Measurements from ENCODE around the gene DHRS12. TPM values are rescaled to one million over a fixed set of nuclear protein-coding genes. Genes with fewer than 3 reads are reported as not detected.

DHRS12 gene
- total RNA-seq, 1 experiment from 2014 or later: 8.8 TPM

- no peaks in the 10 kb centered on the region for H3K79me1 ChIP-seq (ENCODE audit: insufficient read depth, low read depth, low read length, poor library complexity, severe bottlenecking)
- H2AFZ ChIP-seq (ENCODE audit: low read length): no peak overlapping the region
- no peak overlapping the region for H4K91ac ChIP-seq (ENCODE audit: insufficient read length, low read depth, low read length)
- no peaks in the 10 kb centered on the region for H3K36me3 Mint-ChIP-seq (ENCODE audit: insufficient read depth in 1 of 3, low read depth in 3 of 3)
- H2BK20ac ChIP-seq (ENCODE audit: low read depth, low read length, poor library complexity, severe bottlenecking): no peak overlapping the region
- TF ChIP-seq, protein P1, sequence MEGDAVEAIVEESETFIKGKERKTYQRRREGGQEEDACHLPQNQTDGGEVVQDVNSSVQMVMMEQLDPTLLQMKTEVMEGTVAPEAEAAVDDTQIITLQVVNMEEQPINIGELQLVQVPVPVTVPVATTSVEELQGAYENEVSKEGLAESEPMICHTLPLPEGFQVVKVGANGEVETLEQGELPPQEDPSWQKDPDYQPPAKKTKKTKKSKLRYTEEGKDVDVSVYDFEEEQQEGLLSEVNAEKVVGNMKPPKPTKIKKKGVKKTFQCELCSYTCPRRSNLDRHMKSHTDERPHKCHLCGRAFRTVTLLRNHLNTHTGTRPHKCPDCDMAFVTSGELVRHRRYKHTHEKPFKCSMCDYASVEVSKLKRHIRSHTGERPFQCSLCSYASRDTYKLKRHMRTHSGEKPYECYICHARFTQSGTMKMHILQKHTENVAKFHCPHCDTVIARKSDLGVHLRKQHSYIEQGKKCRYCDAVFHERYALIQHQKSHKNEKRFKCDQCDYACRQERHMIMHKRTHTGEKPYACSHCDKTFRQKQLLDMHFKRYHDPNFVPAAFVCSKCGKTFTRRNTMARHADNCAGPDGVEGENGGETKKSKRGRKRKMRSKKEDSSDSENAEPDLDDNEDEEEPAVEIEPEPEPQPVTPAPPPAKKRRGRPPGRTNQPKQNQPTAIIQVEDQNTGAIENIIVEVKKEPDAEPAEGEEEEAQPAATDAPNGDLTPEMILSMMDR (conservative IDR thresholded peaks at IDR 0.05): no peak
- peaks cover 8 to 12% of the 10 kb centered on the region in 2 experiments for H3K4me1 Mint-ChIP-seq
- DNase-seq: peak; percentile 21
- H3K27ac Mint-ChIP-seq: no peak overlapping the region; a peak in 1 of 7 replicates
- H3K27ac ChIP-seq (ENCODE audit: insufficient read length, low read depth, low read length): no peak overlapping the region
- H2BK12ac ChIP-seq (ENCODE audit: insufficient read length, low read depth, low read length): no peak overlapping the region
- no peaks in the 10 kb centered on the region for H4K20me1 ChIP-seq (ENCODE audit: control insufficient read depth, insufficient read depth, insufficient read length)
- H3K9ac ChIP-seq (ENCODE audit: extremely low read depth, insufficient read length, low read length): no peak overlapping the region
- no peak overlapping the region for H2BK5ac ChIP-seq (ENCODE audit: insufficient read length, low read length)
- no peak overlapping the region for H3K56ac ChIP-seq (ENCODE audit: insufficient read length, low read depth, low read length)
- no peak overlapping the region for H3K4me3 Mint-ChIP-seq
- H3T11ph ChIP-seq (ENCODE audit: low read length): no peak overlapping the region
- H3K27me3 Mint-ChIP-seq (ENCODE audit: low read depth): no peaks in the 10 kb centered on the region; the same call in 1 of the 2 replicates
- H2AK5ac ChIP-seq (ENCODE audit: insufficient read length, low read length): no peak overlapping the region
- no peaks in the 10 kb centered on the region for H3K27me3 ChIP-seq (ENCODE audit: insufficient read depth, low read length)
- no peak overlapping the region for H4K5ac ChIP-seq (ENCODE audit: insufficient read length, low read depth, low read length)
- no peaks in the 10 kb centered on the region for H3K4me1 ChIP-seq (ENCODE audit: insufficient read depth, low read length)
- H3K23ac ChIP-seq (ENCODE audit: insufficient read length, low read depth, low read length): no peak overlapping the region
- no peaks in the 10 kb centered on the region for H3K79me2 ChIP-seq (ENCODE audit: insufficient read depth, low read length)
- H2BK15ac ChIP-seq (ENCODE audit: low read depth, low read length): no peak overlapping the region
- H3K14ac ChIP-seq (ENCODE audit: insufficient read depth, low read length): no peak overlapping the region
- H3K18ac ChIP-seq (ENCODE audit: insufficient read length, low read depth, low read length): no peak overlapping the region
- WGBS (ENCODE audit: extremely low coverage, insufficient read length, low lambda C conversion rate): no CpG with 5 or more reads among the region's 7 CpGs
- H3K23me2 ChIP-seq (ENCODE audit: insufficient read length, low read depth, low read length, poor library complexity, severe bottlenecking): no peaks in the 10 kb centered on the region
- H3K4ac ChIP-seq (ENCODE audit: low read depth, low read length): no peak overlapping the region
- H3K9me3 ChIP-seq (ENCODE audit: control insufficient read depth, low read depth, low read length): no peaks in the 10 kb centered on the region
- no peaks in the 10 kb centered on the region for H3K9me3 Mint-ChIP-seq
- H2BK120ac ChIP-seq (ENCODE audit: low read depth, low read length, poor library complexity, severe bottlenecking): no peak overlapping the region
- no peak overlapping the region for H3K4me2 ChIP-seq (ENCODE audit: insufficient read depth, insufficient read length, low read length)
- H4K8ac ChIP-seq (replicated peaks; ENCODE audit: insufficient read length, low read depth, low read length): no peak overlapping the region
Observed at GRCh38 chr13:51834581-51835171, 30.7 kb upstream of the DHRS12 start.
